Stimulated activated CD4-positive, alpha-beta T cell treated with anti-CD3 and anti-CD28 coated beads, Interleukin-15, amount 100 ng/mL, for 24 hours (primary cell): Measurements from ENCODE around the gene HAO2.

ENCODE experiments used
- DNase-seq: peaks from one replicate; pipeline ENCODE4 v3.0.0-alpha.2; 2020

Gene HAO2

GRCh38 chr1:119442756-119443155, 74.2 kb downstream of the HAO2 start:
- no peak for DNase-seq
